HL-60/S4 (cell line): ENCODE results near the gene ANKLE2.
"Not testable (repeated sequence)": the region's sequence is repeated elsewhere in the genome, so short reads cannot be mapped to it uniquely, and the experiment has no call there.

ENCODE experiments used
- in situ Hi-C: fragments of 300-500 bp; cut with MboI; formaldehyde crosslinking; loops from 2 replicates; pipeline ENCODE4 v1.14.3; 2022; ENCODE audit warnings: low sequenced_read_pairs

The ANKLE2 gene

GRCh38 chr12:132720606-132721345 lies 40.9 kb downstream of the ANKLE2 start:
- in situ Hi-C loops: no loop called here

- in situ Hi-C loops: no loop called here
Observed at GRCh38 chr12:132719954-132720324, 41.7 kb downstream of the ANKLE2 start.

DNA sequence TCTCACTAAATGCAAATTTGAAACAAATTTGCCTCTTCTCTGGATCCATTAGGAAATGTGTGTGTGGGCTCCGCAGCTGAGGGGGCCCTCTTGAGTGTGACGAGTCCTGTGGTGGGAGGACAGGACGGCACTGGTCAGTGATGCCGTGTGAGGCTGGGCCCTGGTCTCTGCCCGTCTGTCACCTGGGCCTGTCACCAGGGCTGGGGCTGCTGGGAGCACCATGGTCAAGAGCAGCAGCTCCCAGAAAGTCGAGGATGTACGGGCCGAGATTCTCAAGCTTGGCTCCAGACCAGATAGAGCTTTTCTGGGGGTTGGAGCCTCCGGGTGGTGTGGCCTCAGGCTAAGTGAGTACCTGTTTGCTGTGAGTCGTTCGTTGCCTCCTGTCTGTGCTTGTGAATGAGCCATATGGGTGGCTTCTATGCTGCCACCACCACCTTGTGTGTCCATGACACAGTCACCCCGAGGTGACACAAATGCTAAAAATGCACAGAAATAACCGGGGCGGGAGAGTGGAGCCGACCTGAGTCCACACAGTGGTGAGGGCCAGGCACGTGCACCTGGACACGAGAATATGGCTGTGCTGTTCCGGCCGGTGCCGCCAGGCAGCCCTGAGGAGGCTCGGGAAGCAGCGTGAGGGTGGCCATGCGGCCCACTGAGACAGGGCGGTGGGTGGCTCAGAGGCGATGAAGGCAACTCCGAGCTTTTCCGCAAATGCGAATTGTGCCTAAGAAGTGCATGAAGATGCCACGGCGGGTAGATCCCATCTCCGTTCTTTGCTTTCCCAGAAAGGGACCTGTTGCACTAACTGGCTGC lies 42.3 kb downstream of the ANKLE2 start:
- in situ Hi-C loops: no loop called here

DNA sequence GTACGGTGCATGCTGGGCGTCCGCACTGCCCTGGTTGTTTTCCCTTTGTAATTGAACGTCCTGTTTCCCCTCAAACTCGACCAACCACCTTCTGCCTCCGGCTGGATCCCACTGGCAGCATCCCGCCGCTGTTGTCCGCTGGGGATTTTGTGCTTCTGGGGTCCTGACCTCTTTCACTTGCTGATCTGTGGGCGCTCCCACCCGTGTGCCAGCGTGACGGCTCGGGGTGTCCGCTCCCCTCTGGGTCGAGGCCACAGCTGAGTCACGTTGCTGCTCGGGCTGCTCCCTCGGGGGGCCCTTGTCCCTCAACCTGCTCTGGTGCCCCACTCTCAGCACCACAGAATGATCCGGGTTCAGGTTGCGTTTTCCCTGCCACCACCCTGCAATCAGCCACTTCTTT lies 43.0 kb downstream of the ANKLE2 start:
- in situ Hi-C loops: no loop called here

GRCh38 chr12:132717531-132718387 lies 43.9 kb downstream of the ANKLE2 start:
- in situ Hi-C loops: no loop called here

- in situ Hi-C loops: no loop called here
Observed at GRCh38 chr12:132717011-132717410, 44.6 kb downstream of the ANKLE2 start.

DNA sequence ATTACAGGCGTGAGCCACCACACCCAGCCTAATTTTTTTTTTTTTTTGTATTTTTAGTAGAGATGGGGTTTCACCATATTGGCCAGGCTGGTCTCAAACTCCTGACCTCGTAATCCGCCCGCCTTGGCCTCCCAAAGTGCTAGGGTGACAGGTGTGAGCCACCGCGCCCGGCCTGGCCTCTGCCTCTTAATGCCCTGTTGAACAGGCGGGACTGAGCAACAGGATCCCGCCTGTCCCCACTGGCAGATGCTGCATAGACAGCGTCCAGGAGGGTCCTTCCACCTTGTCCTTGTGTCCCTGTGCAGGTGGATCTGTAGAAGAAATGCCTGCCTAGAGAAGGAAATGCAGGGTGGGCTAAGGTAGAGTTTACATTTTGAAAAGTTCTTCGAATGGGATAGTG lies 45.3 kb downstream of the ANKLE2 start:
- in situ Hi-C loops: no loop called here

- in situ Hi-C loops: no loop called here
Observed at GRCh38 chr12:132715874-132716273, 45.8 kb downstream of the ANKLE2 start.

GRCh38 chr12:132713123-132713522 lies 48.5 kb downstream of the ANKLE2 start:
- in situ Hi-C loops: no loop called here

- in situ Hi-C loops: no loop called here
Observed at GRCh38 chr12:132711080-132711843, 50.4 kb downstream of the ANKLE2 start.

DNA sequence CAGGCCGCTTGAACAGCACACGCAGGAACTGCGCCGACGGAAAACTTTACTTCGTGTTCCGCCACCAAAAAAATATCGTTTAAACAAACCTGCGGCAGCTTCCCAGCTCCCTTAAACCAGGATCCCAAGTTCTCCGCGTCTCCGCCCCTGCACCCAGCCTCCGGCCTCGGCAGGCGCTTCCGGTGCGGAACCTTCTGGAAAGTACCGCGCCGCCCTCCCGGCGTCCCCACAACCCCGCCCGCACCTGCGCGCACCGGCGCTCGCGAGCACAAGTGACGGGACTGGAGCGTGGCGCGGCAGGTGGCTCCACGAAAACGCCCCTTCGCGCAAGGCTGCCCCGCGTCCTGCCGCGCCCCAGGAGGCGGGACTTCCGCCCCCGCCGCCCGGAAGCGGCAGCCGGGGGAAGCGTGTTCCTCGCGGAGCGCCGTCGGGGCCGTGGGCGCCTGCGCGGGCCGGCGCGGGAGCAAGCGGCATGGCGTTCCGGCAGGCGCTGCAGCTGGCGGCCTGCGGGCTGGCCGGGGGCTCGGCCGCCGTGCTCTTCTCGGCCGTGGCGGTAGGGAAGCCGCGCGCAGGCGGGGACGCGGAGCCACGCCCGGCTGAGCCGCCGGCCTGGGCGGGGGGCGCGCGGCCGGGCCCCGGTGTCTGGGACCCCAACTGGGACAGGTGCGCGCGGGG lies 51.1 kb downstream of the ANKLE2 start, which contains the start of gene PGAM5:
Gene PGAM5, plus strand, starts transcription at position 438 of the 675 bp plus-strand sequence. Its CDS starts 35 bp downstream, at position 473.
- in situ Hi-C loops: no loop called here

- in situ Hi-C loops: no loop called here
Observed at GRCh38 chr12:132710043-132710404, 51.6 kb downstream of the ANKLE2 start.

DNA sequence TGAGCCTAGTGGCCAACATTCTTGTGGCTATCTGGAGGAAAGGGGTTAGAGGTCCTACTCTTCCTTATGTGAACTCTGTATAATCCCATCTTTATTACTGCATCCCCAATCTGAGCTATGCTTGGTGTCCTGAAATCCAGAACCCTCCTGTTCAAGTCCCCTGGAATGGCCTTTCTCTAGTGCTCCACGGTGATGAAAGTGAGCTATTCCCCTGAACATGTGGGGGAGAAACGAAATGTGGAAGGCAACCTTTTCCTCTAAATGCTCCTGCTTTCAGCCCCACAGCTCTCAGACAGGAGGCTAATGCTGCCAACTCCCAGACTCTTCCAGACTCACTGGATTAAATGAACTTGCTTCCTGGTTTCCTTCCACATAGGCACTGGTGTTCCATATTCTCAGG lies 53.5 kb downstream of the ANKLE2 start:
- in situ Hi-C loops: no loop called here

DNA sequence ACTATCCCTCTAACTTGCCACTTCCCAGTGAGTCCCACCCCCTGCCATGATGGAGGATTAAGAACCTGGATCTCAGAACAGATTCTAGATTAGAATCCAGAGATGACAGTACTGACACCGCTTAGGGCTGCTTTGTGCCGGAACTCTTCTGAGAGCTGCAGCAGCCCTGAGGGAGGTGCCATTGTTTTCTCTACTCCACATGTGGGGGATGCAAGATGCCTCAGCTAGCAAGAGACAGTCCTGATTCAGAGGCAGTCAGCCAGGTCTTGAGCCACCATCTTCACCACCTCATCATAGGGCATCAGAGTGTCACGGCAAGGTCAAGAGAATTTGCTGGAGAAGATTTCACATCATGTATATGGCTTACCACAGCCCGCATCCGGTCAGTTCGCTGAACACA lies 54.4 kb downstream of the ANKLE2 start:
- in situ Hi-C loops: no loop called here

DNA sequence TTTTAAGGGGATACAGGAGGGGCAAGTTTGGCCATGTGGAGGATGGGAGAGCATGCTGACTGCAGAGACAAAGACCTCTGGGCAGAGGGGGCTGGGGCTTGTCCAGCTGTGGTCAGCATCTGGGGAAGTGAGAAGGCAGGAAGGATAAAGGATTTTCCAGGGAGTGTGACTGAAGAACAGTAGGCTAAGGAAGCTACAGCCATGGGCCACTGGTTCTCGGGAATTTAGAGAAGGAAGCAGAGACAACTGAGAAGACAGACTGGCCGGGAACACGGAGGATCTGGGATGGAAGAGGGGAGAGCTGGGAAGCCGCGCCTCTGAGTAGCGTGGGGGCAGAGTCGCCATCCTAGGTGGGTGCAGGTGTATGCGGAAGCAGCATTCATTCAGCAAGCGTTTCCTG lies 58.0 kb downstream of the ANKLE2 start:
- in situ Hi-C loops: no loop called here

DNA sequence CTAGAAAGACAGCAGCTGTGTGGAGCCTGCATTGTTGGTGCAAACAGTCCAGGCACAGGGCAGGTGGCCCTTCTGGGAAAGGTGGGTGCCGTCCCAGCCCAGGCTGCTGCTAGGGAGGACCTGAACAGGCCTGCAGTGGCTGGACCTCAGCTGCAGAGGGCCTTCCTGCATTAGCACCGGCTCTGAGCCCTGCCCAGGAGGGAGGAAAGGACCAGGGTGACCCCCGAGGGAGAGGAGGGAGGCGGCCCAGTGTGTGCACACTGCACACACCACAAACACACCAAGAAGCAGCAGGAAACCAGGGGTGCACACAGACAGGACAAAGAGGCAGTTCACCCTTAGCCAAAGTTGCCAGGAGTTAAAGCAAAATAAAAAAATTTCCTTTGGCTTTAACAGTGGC lies 59.0 kb downstream of the ANKLE2 start:
- in situ Hi-C loops: no loop called here

GRCh38 chr12:132700212-132700822 lies 61.3 kb downstream of the ANKLE2 start:
- in situ Hi-C loops: no loop called here

- in situ Hi-C loops: no loop called here
Observed at GRCh38 chr12:132698341-132698740, 63.3 kb downstream of the ANKLE2 start.

DNA sequence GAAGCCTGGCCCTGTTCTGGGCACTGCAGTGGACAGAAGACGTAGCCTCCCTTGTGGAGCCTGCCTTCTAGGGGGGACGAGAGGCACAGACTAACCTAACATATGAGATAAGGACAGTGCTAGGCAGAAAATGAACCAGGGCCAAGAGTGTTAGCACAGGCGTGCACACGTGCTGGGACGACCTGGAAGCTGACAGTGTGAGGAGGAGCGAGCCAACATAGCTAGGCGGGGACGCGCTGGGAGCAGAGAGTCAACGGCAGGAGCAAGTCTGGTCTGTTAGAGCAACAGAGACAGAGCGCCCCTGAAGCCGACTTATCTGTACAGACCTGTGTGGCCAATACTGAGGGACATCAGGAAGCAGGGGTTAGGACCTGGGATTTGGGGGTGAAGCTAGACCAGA lies 66.2 kb downstream of the ANKLE2 start:
- in situ Hi-C loops: no loop called here

- in situ Hi-C loops: not testable (repeated sequence)
Observed at GRCh38 chr12:132694888-132695287, 66.7 kb downstream of the ANKLE2 start.
